PC-3 (cell line): Measurements from ENCODE around the gene CBFA2T3. TPM values are rescaled to one million over a fixed set of nuclear protein-coding genes. Genes with fewer than 3 reads are reported as not detected.

Experiments used
- ATAC-seq: fragments of 200-7000 bp; cut with Tn5 transposase; 2 replicates; pipeline ENCODE4 v1.9.1; 2020; ENCODE audit warnings: mild to moderate bottlenecking, moderate library complexity
- BruUV-seq: library from RNA; stranded (reverse); fragments of 400-500 nt; replicated peaks from 2 replicates; lab custom pipeline; 2021; lab: Mats Ljungman, UMichigan
- CTCF ChIA-PET: fragments of 300-600 bp; sonication (Branson Sonifier 250); formaldehyde crosslinking; loops from one replicate; lab custom pipeline; 2022; ENCODE audit warnings: antibody characterized with exemption; lab: Charles Lee
- POLR2A ChIA-PET: fragments of 300-600 bp; sonication (Branson Sonifier 250); formaldehyde crosslinking; loops from one replicate; lab custom pipeline; 2022; ENCODE audit warnings: antibody characterized with exemption; ENCODE audit not compliant: unreplicated experiment; lab: Charles Lee
- DNase-seq: peaks from one replicate; pipeline ENCODE4 v3.0.0-alpha.2; 2015
- H2AFZ ChIP-seq: fragments of 300-600 bp; sonication (generic); 2 replicates; pipeline ENCODE4 v1.6.0; 2016; ENCODE audit warnings: antibody characterized with exemption, low read length
- H3F3A ChIP-seq: fragments of 300-600 bp; sonication (generic); one replicate; pipeline ENCODE4 v1.6.0; 2017; ENCODE audit warnings: antibody characterized with exemption, low read length, control low read depth, mild to moderate bottlenecking; ENCODE audit not compliant: unreplicated experiment
- H3K27ac ChIP-seq: fragments of 300-600 bp; sonication (generic); 2 replicates; pipeline ENCODE4 v1.5.1; 2016; ENCODE audit warnings: mild to moderate bottlenecking, low read length
- H3K27me3 ChIP-seq: fragments of 300-600 bp; sonication (generic); 2 replicates; pipeline ENCODE4 v1.6.1; 2016; ENCODE audit warnings: low read length, mixed read lengths
- H3K36me3 ChIP-seq: fragments of 300-600 bp; sonication (generic); 2 replicates; pipeline ENCODE4 v1.6.1; 2016; ENCODE audit warnings: low read depth, mixed run types, low read length, mixed read lengths
- H3K4me1 ChIP-seq: fragments of 300-600 bp; sonication (generic); 2 replicates; pipeline ENCODE4 v1.5.1; 2016; ENCODE audit warnings: low read length; ENCODE audit not compliant: insufficient read depth
- H3K4me2 ChIP-seq: fragments of 300-600 bp; sonication (generic); 2 replicates; pipeline ENCODE4 v1.6.0; 2016; ENCODE audit warnings: low read length
- H3K4me3 ChIP-seq: fragments of 300-600 bp; sonication (generic); 2 replicates; pipeline ENCODE4 v1.5.1; 2016; ENCODE audit warnings: mild to moderate bottlenecking, low read length, mixed read lengths
- H3K79me2 ChIP-seq: fragments of 300-600 bp; sonication (generic); 2 replicates; pipeline ENCODE4 v1.6.1; 2017; ENCODE audit warnings: low read length, mixed read lengths
- H3K9ac ChIP-seq: fragments of 300-600 bp; sonication (generic); 2 replicates; pipeline ENCODE4 v1.6.0; 2016; ENCODE audit warnings: mild to moderate bottlenecking, low read length
- H3K9me2 ChIP-seq: fragments of 300-600 bp; sonication (generic); replicated peaks from 2 replicates; pipeline ENCODE4 v1.6.1; 2016; ENCODE audit warnings: mixed run types, low read length, mixed read lengths
- H3K9me3 ChIP-seq: fragments of 300-600 bp; sonication (generic); 2 replicates; pipeline ENCODE4 v1.6.1; 2016; ENCODE audit warnings: low read length, mixed read lengths
- H4K20me1 ChIP-seq: fragments of 300-600 bp; sonication (generic); 2 replicates; pipeline ENCODE4 v1.6.1; 2016; ENCODE audit warnings: low read length, mixed read lengths
- CTCF ChIP-seq: fragments of 300-600 bp; sonication (generic); conservative IDR thresholded peaks from 2 replicates; pipeline ENCODE4 v1.5.1; 2017; ENCODE audit warnings: antibody characterized with exemption, low read depth, mild to moderate bottlenecking, low read length
- EZH2 ChIP-seq: fragments of 300-600 bp; sonication (generic); IDR thresholded peaks from one replicate; pipeline ENCODE4 v1.6.1; 2017; ENCODE audit warnings: antibody characterized with exemption, mild to moderate bottlenecking, low read length; ENCODE audit not compliant: unreplicated experiment
- EZH2phosphoT487 ChIP-seq: fragments of 300-600 bp; sonication (generic); IDR thresholded peaks from 2 replicates; pipeline ENCODE4 v1.6.1; 2018; ENCODE audit warnings: mild to moderate bottlenecking, antibody characterized with exemption, low read length, borderline replicate concordance
- intact Hi-C: fragments of 100-400 bp; cut with micrococcal nuclease; formaldehyde crosslinking; loops from 2 replicates; pipeline ENCODE4 v1.9.0; 2023
- total RNA-seq: library from RNA; depleted of rRNA; stranded (reverse); fragments of >200 nt; gene quantifications from 2 replicates; pipeline ENCODE4 v1.2.3, GENCODE V29; 2014

CBFA2T3 gene
- total RNA-seq, 1 experiment from 2014 or later = not detected

GRCh38 chr16:88989852-88990547 is 13.0 kb upstream of the CBFA2T3 start:
- Histone ChIP-seq H3K27me3 (peaks cover 7% of the 10 kb centered on the region; the same call in 1 of the 2 replicates), H3F3A (no peaks in the 10 kb centered on the region), H3K9me3 (no peaks in the 10 kb centered on the region), H3K9ac (no peak overlapping the region), H3K36me3 (no peaks in the 10 kb centered on the region), H3K4me1 (no peaks in the 10 kb centered on the region), H4K20me1 (no peaks in the 10 kb centered on the region), H3K4me3 (no peak overlapping the region), H3K4me2 (no peak overlapping the region), H3K27ac (no peak overlapping the region), H3K79me2 (no peaks in the 10 kb centered on the region), H2AFZ (no peak overlapping the region), H3K9me2 (no peaks in the 10 kb centered on the region)
- no peak for ATAC-seq
- intact Hi-C loops = no loop called here
- ChIA-PET POLR2A (no interaction called here), CTCF (no interaction called here)
- BruUV-seq = no TSS peak
- no peak for TF ChIP-seq EZH2
- no peak for TF ChIP-seq EZH2phosphoT487
- no peak for DNase-seq

GRCh38 chr16:88988980-88989811 is 12.2 kb upstream of the CBFA2T3 start:
- Histone ChIP-seq H4K20me1 (no peaks in the 10 kb centered on the region), H2AFZ (no peak overlapping the region), H3K4me3 (no peak overlapping the region), H3K27me3 (peaks cover 7% of the 10 kb centered on the region; the same call in 1 of the 2 replicates), H3K36me3 (no peaks in the 10 kb centered on the region), H3K79me2 (no peaks in the 10 kb centered on the region), H3K9ac (no peak overlapping the region), H3K4me2 (no peak overlapping the region), H3K9me3 (no peaks in the 10 kb centered on the region), H3K9me2 (no peaks in the 10 kb centered on the region), H3K4me1 (no peaks in the 10 kb centered on the region), H3F3A (no peaks in the 10 kb centered on the region), H3K27ac (no peak overlapping the region)
- ChIA-PET CTCF (no interaction called here), POLR2A (no interaction called here)
- intact Hi-C loops = no loop called here
- ATAC-seq (no peak), DNase-seq (no peak)
- BruUV-seq = no TSS peak
- TF ChIP-seq EZH2phosphoT487 (no peak), EZH2 (no peak), CTCF (no peak)

- no peak overlapping the region for H3K27ac ChIP-seq
- no peak for ATAC-seq
Observed at GRCh38 chr16:88985521-88985920, 8.5 kb upstream of the CBFA2T3 start.

More at GRCh38 chr16:88985521-88985920, 8.5 kb upstream of the CBFA2T3 start:
- POLR2A ChIA-PET = no interaction called here
- H3K9me3 ChIP-seq = no peaks in the 10 kb centered on the region
- no peak overlapping the region for H3K9ac ChIP-seq
- intact Hi-C loops = no loop called here
- no peaks in the 10 kb centered on the region for H3F3A ChIP-seq
- H3K4me1 ChIP-seq = no peaks in the 10 kb centered on the region
- no peak overlapping the region for H3K4me3 ChIP-seq
- H3K27me3 ChIP-seq = no peaks in the 10 kb centered on the region
- H3K79me2 ChIP-seq = no peaks in the 10 kb centered on the region
- TF ChIP-seq EZH2 (no peak), EZH2phosphoT487 (no peak), CTCF (no peak)
- H2AFZ ChIP-seq = no peak overlapping the region
- CTCF ChIA-PET = no interaction called here
- no peaks in the 10 kb centered on the region for H4K20me1 ChIP-seq
- no peaks in the 10 kb centered on the region for H3K36me3 ChIP-seq
- DNase-seq = no peak
- no peak overlapping the region for H3K4me2 ChIP-seq
- no TSS peak for BruUV-seq
- H3K9me2 ChIP-seq = no peaks in the 10 kb centered on the region
